GM19035 (cell line): ENCODE data around the gene CT45A2.
"Not testable (repeated sequence)": the region's sequence is repeated elsewhere in the genome, so short reads cannot be mapped to it uniquely, and the experiment has no call there.

ENCODE experiments used
- ATAC-seq: cut with Tn5 transposase; IDR thresholded peaks from one replicate; pipeline ENCODE4 v1.9.1; 2021; ENCODE audit not compliant: unreplicated experiment

The CT45A2 gene

GRCh38 chrX:135819912-135820311, at the start of gene CT45A2:
Gene CT45A2, minus strand, starts transcription at chrX:135820012. Its CDS starts 3,747 bp downstream, at chrX:135816265.
- not testable (repeated sequence) for ATAC-seq

GRCh38 chrX:135854438-135854837, 34.6 kb upstream of the CT45A2 start, which contains the start of gene CT45A8:
Gene CT45A8, minus strand, starts transcription at chrX:135854538. Its CDS starts 3,755 bp downstream, at chrX:135850783.
- not testable (repeated sequence) for ATAC-seq

GRCh38 chrX:135837180-135837579, 17.4 kb upstream of the CT45A2 start, which contains the start of gene CT45A7:
Gene CT45A7, minus strand, starts transcription at chrX:135837280. Its CDS starts 3,747 bp downstream, at chrX:135833533.
- not testable (repeated sequence) for ATAC-seq

GRCh38 chrX:135802687-135803086, 17.1 kb downstream of the CT45A2 start, which contains the start of gene CT45A6:
Gene CT45A6, minus strand, starts transcription at chrX:135802787. Its CDS starts 3,794 bp downstream, at chrX:135798993.
- ATAC-seq, result not testable (repeated sequence)

GRCh38 chrX:135785403-135785802, 34.4 kb downstream of the CT45A2 start, which contains the start of gene CT45A5:
Gene CT45A5, minus strand, starts transcription at chrX:135785503. Its CDS starts 3,774 bp downstream, at chrX:135781729.
- not testable (repeated sequence) for ATAC-seq

GRCh38 chrX:135768091-135768490, 51.7 kb downstream of the CT45A2 start, which contains the start of gene CT45A3:
Gene CT45A3, minus strand, starts transcription at chrX:135768191. Its CDS starts 3,747 bp downstream, at chrX:135764444.
- not testable (repeated sequence) for ATAC-seq
